ENCODE data around the gene OR2D2. TPM values are rescaled to one million over a fixed set of nuclear protein-coding genes. Genes with fewer than 3 reads are reported as not detected.

The OR2D2 gene
- total and polyA plus RNA-seq, 2 of the 13 experiments (the other 11 are each of a cell fraction or from before 2014, with no cell fraction given): not detected

GRCh38 chr11:6932145-6932544, 39.8 kb upstream of the OR2D2 start:
- intact Hi-C loops (cut with micrococcal nuclease; ENCODE audit: unreplicated experiment): no loop called here
- Histone ChIP-seq H3K27me3 (ENCODE audit: control insufficient read depth in 1 of 2, insufficient read depth in 2 of 2, low read length in 2 of 2) (peaks cover 0 to 7% of the 10 kb centered on the region in 2 experiments; a peak in 3 of 5 replicates), H4K20me1 (ENCODE audit: insufficient read depth, low read length) (no peaks in the 10 kb centered on the region), H3K9me3 (ENCODE audit: low read length) (no peaks in the 10 kb centered on the region), H3K4me2 (ENCODE audit: low read depth, low read length) (no peak overlapping the region), H3K9ac (ENCODE audit: insufficient read depth, low read depth, low read length) (no peak overlapping the region), H3K27ac (ENCODE audit: extremely low read length, insufficient read depth, low read length) (no peak overlapping the region), H2AFZ (ENCODE audit: low read length) (no peak overlapping the region), H3K4me1 (ENCODE audit: insufficient read depth, low read length) (no peaks in the 10 kb centered on the region), H3K79me2 (ENCODE audit: insufficient read depth, low read length) (no peaks in the 10 kb centered on the region), H3K4me3 (replicated peaks in 1 of 3; ENCODE audit: insufficient read depth in 1 of 3, low read depth in 2 of 3, low read length in 3 of 3) (no peak overlapping the region), H3K36me3 (replicated peaks in 1 of 2; ENCODE audit: control insufficient read depth in 1 of 2, insufficient read depth in 2 of 2, low read length in 2 of 2) (no peaks in the 10 kb centered on the region)
- no peak for FAIRE-seq
- no peak for DNase-seq (ENCODE audit: low spot score)
- no TSS peak for BruUV-seq (replicated peaks)
- ATAC-seq: no peak
- CTCF ChIA-PET (ENCODE audit: low intra/inter-chr PET ratio, low total read pairs): no interaction called here
- no peak for TF ChIP-seq ZNF878 (CRISPR knock-in tag; IDR thresholded peaks at IDR 0.05)
- no peak for TF ChIP-seq SOX13 (IDR thresholded peaks at IDR 0.05)
- no peak for TF ChIP-seq SOX13 (CRISPR knock-in tag; conservative IDR thresholded peaks at IDR 0.05 in 1 of 2, IDR thresholded peaks at IDR 0.05 in 1 of 2)
- TF ChIP-seq, protein P1, sequence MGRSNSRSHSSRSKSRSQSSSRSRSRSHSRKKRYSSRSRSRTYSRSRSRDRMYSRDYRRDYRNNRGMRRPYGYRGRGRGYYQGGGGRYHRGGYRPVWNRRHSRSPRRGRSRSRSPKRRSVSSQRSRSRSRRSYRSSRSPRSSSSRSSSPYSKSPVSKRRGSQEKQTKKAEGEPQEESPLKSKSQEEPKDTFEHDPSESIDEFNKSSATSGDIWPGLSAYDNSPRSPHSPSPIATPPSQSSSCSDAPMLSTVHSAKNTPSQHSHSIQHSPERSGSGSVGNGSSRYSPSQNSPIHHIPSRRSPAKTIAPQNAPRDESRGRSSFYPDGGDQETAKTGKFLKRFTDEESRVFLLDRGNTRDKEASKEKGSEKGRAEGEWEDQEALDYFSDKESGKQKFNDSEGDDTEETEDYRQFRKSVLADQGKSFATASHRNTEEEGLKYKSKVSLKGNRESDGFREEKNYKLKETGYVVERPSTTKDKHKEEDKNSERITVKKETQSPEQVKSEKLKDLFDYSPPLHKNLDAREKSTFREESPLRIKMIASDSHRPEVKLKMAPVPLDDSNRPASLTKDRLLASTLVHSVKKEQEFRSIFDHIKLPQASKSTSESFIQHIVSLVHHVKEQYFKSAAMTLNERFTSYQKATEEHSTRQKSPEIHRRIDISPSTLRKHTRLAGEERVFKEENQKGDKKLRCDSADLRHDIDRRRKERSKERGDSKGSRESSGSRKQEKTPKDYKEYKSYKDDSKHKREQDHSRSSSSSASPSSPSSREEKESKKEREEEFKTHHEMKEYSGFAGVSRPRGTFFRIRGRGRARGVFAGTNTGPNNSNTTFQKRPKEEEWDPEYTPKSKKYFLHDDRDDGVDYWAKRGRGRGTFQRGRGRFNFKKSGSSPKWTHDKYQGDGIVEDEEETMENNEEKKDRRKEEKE (IDR thresholded peaks at IDR 0.05): no peak
- TF ChIP-seq ZNF10 (CRISPR knock-in tag; IDR thresholded peaks at IDR 0.05; ENCODE audit: borderline replicate concordance, low read depth): no peak
- POLR2A ChIA-PET: no interaction called here
- 3% methylated on average over 7 of the region's 7 CpGs for WGBS (ENCODE audit: low lambda C conversion rate)
- in situ Hi-C loops (cut with HindIII; ENCODE audit: extremely low pct_ligation_motif_present, low pct_unique_long_range_greater_than_20kb): no loop called here

- ChIA-PET CTCF (ENCODE audit: low intra/inter-chr PET ratio, low total read pairs) (no interaction called here), POLR2A (no interaction called here)
- FAIRE-seq (no peak), ATAC-seq (no peak), DNase-seq (ENCODE audit: low spot score) (no peak)
- Histone ChIP-seq H3K9me3 (ENCODE audit: low read length) (no peaks in the 10 kb centered on the region), H3K27me3 (ENCODE audit: control insufficient read depth in 1 of 2, insufficient read depth in 2 of 2, low read length in 2 of 2) (peaks cover 0 to 16% of the 10 kb centered on the region in 2 experiments; a peak in 3 of 5 replicates), H2AFZ (ENCODE audit: low read length) (no peak overlapping the region), H3K79me2 (ENCODE audit: insufficient read depth, low read length) (no peaks in the 10 kb centered on the region), H3K4me3 (replicated peaks in 1 of 3; ENCODE audit: insufficient read depth in 1 of 3, low read depth in 2 of 3, low read length in 3 of 3) (no peak overlapping the region), H4K20me1 (ENCODE audit: insufficient read depth, low read length) (no peaks in the 10 kb centered on the region), H3K4me2 (ENCODE audit: low read depth, low read length) (no peak overlapping the region), H3K9ac (ENCODE audit: insufficient read depth, low read depth, low read length) (no peak overlapping the region), H3K36me3 (replicated peaks in 1 of 2; ENCODE audit: control insufficient read depth in 1 of 2, insufficient read depth in 2 of 2, low read length in 2 of 2) (no peaks in the 10 kb centered on the region), H3K4me1 (ENCODE audit: insufficient read depth, low read length) (no peaks in the 10 kb centered on the region), H3K27ac (ENCODE audit: extremely low read length, insufficient read depth, low read length) (no peak overlapping the region)
- intact Hi-C loops (cut with micrococcal nuclease; ENCODE audit: unreplicated experiment): no loop called here
- 29% methylated on average over 2 of the region's 3 CpGs for WGBS (ENCODE audit: low lambda C conversion rate)
- TF ChIP-seq MIER2 (CRISPR knock-in tag; IDR thresholded peaks at IDR 0.05) (no peak), ZBTB1 (CRISPR knock-in tag; IDR thresholded peaks at IDR 0.05; ENCODE audit: borderline replicate concordance) (no peak), CEBPB (IDR thresholded peaks at IDR 0.05; ENCODE audit: borderline replicate concordance, low read depth, low read length) (peak; percentile 71), GZF1 (CRISPR knock-in tag; IDR thresholded peaks at IDR 0.05) (no peak)
- no TSS peak for BruUV-seq (replicated peaks)
- in situ Hi-C loops (cut with HindIII; ENCODE audit: extremely low pct_ligation_motif_present, low pct_unique_long_range_greater_than_20kb): no loop called here
Measured at GRCh38 chr11:6931146-6931713, 38.9 kb upstream of the OR2D2 start.
